K562 (cell line): ENCODE results near the gene TACR1. TPM values are rescaled to one million over a fixed set of nuclear protein-coding genes. Genes with fewer than 3 reads are reported as not detected.

Experiments
- ATAC-seq: fragments of 200-7000 bp; cut with Tn5 transposase; 3 replicates; pipeline ENCODE4 v1.9.1; 2020; ENCODE audit warnings: moderate library complexity
- BruUV-seq: library from RNA; stranded (reverse); fragments of 400-500 nt; replicated peaks from 2 replicates; lab custom pipeline; 2021; lab: Mats Ljungman, UMichigan
- CTCF ChIA-PET: fragments of 300-600 bp; formaldehyde crosslinking; extraction: SDS; loops from one replicate; lab custom pipeline; 2021; ENCODE audit warnings: low intra/inter-chr PET ratio; lab: Yijun Ruan, JAX
- POLR2A ChIA-PET: fragments of 300-600, 350-650 bp; sonication (Branson Sonifier 250); formaldehyde crosslinking; extraction: SDS; loops from one replicate; lab custom pipeline; 2021; ENCODE audit warnings: antibody characterized with exemption, inconsistent platforms; lab: Yijun Ruan, JAX
- DNase-seq, 4 experiments: peaks; one replicate each; pipeline versions ENCODE4 v3.0.0 to v3.0.0-alpha.2; 2011 to 2018; ENCODE audit warnings: low spot score in 3 of 4, mixed read lengths in 3 of 4; ENCODE audit errors: extremely low read depth in 1 of 4
- FAIRE-seq: peaks from 2 replicates; lab custom pipeline; 2011; peaks lifted over from hg19 to GRCh38; lab: Jason Lieb, UNC
- H2AFZ ChIP-seq: 2 replicates; pipeline ENCODE4 v1.6.0; 2011; ENCODE audit warnings: low read depth, low read length, control low read depth, inconsistent platforms
- H3K27ac ChIP-seq: fragments of 200-600 bp; 3 replicates; pipeline ENCODE4 v1.8.0; 2011; ENCODE audit warnings: low read depth, mild to moderate bottlenecking, control low read depth, inconsistent platforms, low read length, moderate library complexity, mixed read lengths; ENCODE audit errors: extremely low read depth
- H3K27me3 ChIP-seq, 2 experiments: fragments of 300-600 bp in 1 of 2; 2 replicates in 1 of 2; 3 replicates in 1 of 2; pipeline versions ENCODE4 v1.6.0 to v1.8.0; 2011; ENCODE audit warnings: inconsistent platforms in 2 of 2, low read length in 2 of 2, mild to moderate bottlenecking in 1 of 2, mixed read lengths in 1 of 2, moderate library complexity in 1 of 2; ENCODE audit not compliant: control insufficient read depth in 2 of 2, insufficient read depth in 2 of 2
- H3K36me3 ChIP-seq: fragments of 300-600 bp; 3 replicates; pipeline ENCODE4 v1.8.0; 2011; ENCODE audit warnings: mild to moderate bottlenecking, low read length, inconsistent platforms; ENCODE audit not compliant: control insufficient read depth, insufficient read depth
- H3K4me1 ChIP-seq, 2 experiments: fragments of 200-600 bp in 1 of 2; replicated peaks in 1 of 2; 2 replicates in 1 of 2; 3 replicates in 1 of 2; pipeline versions ENCODE4 v1.5.1 to v1.8.0; 2011; ENCODE audit warnings: inconsistent platforms in 2 of 2, low read length in 2 of 2, mild to moderate bottlenecking in 1 of 2, mixed read lengths in 1 of 2, moderate library complexity in 1 of 2; ENCODE audit not compliant: control insufficient read depth in 2 of 2, insufficient read depth in 2 of 2
- H3K4me2 ChIP-seq: 2 replicates; pipeline ENCODE4 v1.6.1; 2011; ENCODE audit warnings: low read length, control low read depth, inconsistent platforms, mixed read lengths; ENCODE audit not compliant: insufficient read depth
- H3K4me3 ChIP-seq: fragments of 200-600 bp; sonication (generic), shearing (Covaris generic); 2 replicates; pipeline ENCODE4 v1.5.1; 2016; ENCODE audit warnings: control low read depth, inconsistent platforms
- H3K79me2 ChIP-seq: fragments of 200-600 bp; 3 replicates; pipeline ENCODE4 v1.8.0; 2011; ENCODE audit warnings: low read length, inconsistent platforms; ENCODE audit not compliant: control insufficient read depth, insufficient read depth
- H3K9ac ChIP-seq, 2 experiments: 2 replicates each; pipeline versions ENCODE4 v1.6.0 to v1.6.1; 2011; ENCODE audit warnings: low read depth in 2 of 2, low read length in 2 of 2, control low read depth in 1 of 2, inconsistent platforms in 1 of 2, mild to moderate bottlenecking in 1 of 2, mixed read lengths in 1 of 2; ENCODE audit not compliant: insufficient read depth in 1 of 2
- H3K9me1 ChIP-seq: one replicate; pipeline ENCODE4 v1.6.0; 2011; ENCODE audit warnings: inconsistent platforms, mild to moderate bottlenecking, low read length, moderate library complexity; ENCODE audit not compliant: control insufficient read depth, insufficient read depth
- H3K9me3 ChIP-seq: replicated peaks from 2 replicates; pipeline ENCODE4 v1.5.1; 2011; ENCODE audit warnings: low read depth, low read length, inconsistent platforms; ENCODE audit not compliant: control insufficient read depth, insufficient read depth
- H4K20me1 ChIP-seq: replicated peaks from 2 replicates; pipeline ENCODE4 v1.6.1; 2011; ENCODE audit warnings: low read length, inconsistent platforms, mixed read lengths; ENCODE audit not compliant: control insufficient read depth, insufficient read depth
- ARID1B ChIP-seq: fragments of 450-650 bp; IDR thresholded peaks from 2 replicates; pipeline ENCODE4 v1.6.1; 2016; ENCODE audit warnings: antibody characterized with exemption, mild to moderate bottlenecking, inconsistent platforms
- ATF7 ChIP-seq: fragments of 450-650 bp; IDR thresholded peaks from 2 replicates; pipeline ENCODE4 v1.7.1; 2014; ENCODE audit warnings: mild to moderate bottlenecking, moderate library complexity
- C11orf30 ChIP-seq: fragments of 450-650 bp; IDR thresholded peaks from 2 replicates; pipeline ENCODE4 v1.6.1; 2016; ENCODE audit warnings: low read depth, mild to moderate bottlenecking
- E2F1 ChIP-seq: sonication (generic); formaldehyde crosslinking; IDR thresholded peaks from 2 replicates; pipeline ENCODE4 v1.8.1; 2023; ENCODE audit warnings: mild to moderate bottlenecking, missing genetic modification reagents, moderate library complexity
- E2F6 ChIP-seq, 2 experiments: IDR thresholded peaks; 2 replicates each; pipeline ENCODE4 v1.6.1; 2011; ENCODE audit warnings: borderline replicate concordance in 1 of 2, control low read depth in 1 of 2, low read depth in 1 of 2, low read length in 1 of 2, mild to moderate bottlenecking in 1 of 2, mixed read lengths in 1 of 2, moderate library complexity in 1 of 2; ENCODE audit not compliant: insufficient read depth in 1 of 2, insufficient read length in 1 of 2, poor library complexity in 1 of 2, severe bottlenecking in 1 of 2; ENCODE audit errors: extremely low read depth in 1 of 2
- NFE2L1 ChIP-seq: fragments of 450-650 bp; IDR thresholded peaks from 2 replicates; pipeline ENCODE4 v1.6.1; 2016; ENCODE audit warnings: missing genetic modification characterization, low read depth, mild to moderate bottlenecking, missing compliant biosample characterization, moderate library complexity, borderline replicate concordance
- PML ChIP-seq: IDR thresholded peaks from 2 replicates; pipeline ENCODE4 v1.6.1; 2012; ENCODE audit warnings: low read length, inconsistent platforms
- POLR2H ChIP-seq: IDR thresholded peaks from 2 replicates; pipeline ENCODE4 v1.6.1; 2016; ENCODE audit warnings: missing genetic modification characterization, low read depth, mild to moderate bottlenecking, control low read depth, missing compliant biosample characterization, moderate library complexity
- PRPF4 ChIP-seq: fragments of 200-400 bp; formaldehyde crosslinking; IDR thresholded peaks from one replicate; pipeline ENCODE4 v1.6.1; 2017; ENCODE audit warnings: low read length, low read depth, mild to moderate bottlenecking; ENCODE audit not compliant: insufficient read depth, poor library complexity, severe bottlenecking
- TFAP4 ChIP-seq: sonication (generic); formaldehyde crosslinking; IDR thresholded peaks from 2 replicates; pipeline ENCODE4 v1.8.0; 2022; ENCODE audit warnings: missing genetic modification reagents, mild to moderate bottlenecking, moderate library complexity, borderline replicate concordance
- USF1 ChIP-seq: sonication (generic); formaldehyde crosslinking; IDR thresholded peaks from 2 replicates; pipeline ENCODE4 v1.9.0; 2022; ENCODE audit warnings: mild to moderate bottlenecking, missing genetic modification reagents
- ZNF316 ChIP-seq: fragments of 450-650 bp; IDR thresholded peaks from 2 replicates; pipeline ENCODE4 v1.6.1; 2016
- in situ Hi-C: fragments of 300-500 bp; cut with MboI; formaldehyde crosslinking; loops from 4 replicates; pipeline ENCODE4 v1.15.0; 2018; ENCODE audit warnings: inconsistent platforms, mixed read lengths
- intact Hi-C: fragments of 100-400 bp; cut with micrococcal nuclease; formaldehyde crosslinking; loops from 2 replicates; pipeline ENCODE4 v1.14.2; 2022
- polyA plus RNA-seq, 8 experiments: library from polyadenylated mRNA; depleted of rRNA in 4 of 8; stranded (reverse) in 5 of 8; unstranded in 3 of 8; fragments of >200 nt; fragmentation: Nextera tagmentation in 2 of 8; fragmentation: Illumina TruSeq in 1 of 8; extraction: Ambion mirVana in 2 of 8; extraction: Trizol in 1 of 8; gene quantifications; 2 replicates each; pipeline versions ENCODE4 v1.2.1 to v1.2.3, GENCODE V29; 2011 to 2014; ENCODE audit warnings: inconsistent platforms in 1 of 8, missing spikeins in 1 of 8
- total RNA-seq, 7 experiments: library from RNA; depleted of rRNA in 6 of 7; stranded (reverse); fragments of >200 nt in 6 of 7; fragmentation: Illumina TruSeq in 2 of 7; extraction: Trizol in 2 of 7; gene quantifications; 2 replicates each; pipeline versions ENCODE4 v1.2.1 to v1.2.3, GENCODE V29; 2011 to 2021; ENCODE audit warnings: low replicate concordance in 1 of 7

Gene TACR1
- total and polyA plus RNA-seq, 9 of the 15 experiments (the other 6 are each of a cell fraction or from before 2014, with no cell fraction given), result not detected

GRCh38 chr2:75025633-75026380 is 173.5 kb downstream of the TACR1 start (continued):
- TF ChIP-seq ATF7 (no peak), NFE2L1 (tag) (0 out of 2 replicates have a peak, but pooled peaks have one; percentile 21), ARID1B (no peak), ZNF316 (peak; percentile 41; the same call in 1 of the 2 replicates), PML (no peak), PRPF4 (no peak), E2F1 (CRISPR knock-in tag) (no peak), C11orf30 (peak; percentile 44; the same call in 1 of the 2 replicates), POLR2H (no peak)

GRCh38 chr2:75025216-75025615 is 174.1 kb downstream of the TACR1 start:
- H3K4me3 ChIP-seq, result no peak overlapping the region
- no peaks in the 10 kb centered on the region for H3K9me3 ChIP-seq
- FAIRE-seq (no peak), ATAC-seq (no peak), DNase-seq (no peak)
- H3K36me3 ChIP-seq, result no peaks in the 10 kb centered on the region
- intact Hi-C loops (no loop called here), in situ Hi-C loops (no loop called here)
- no peak overlapping the region for H3K27ac ChIP-seq
- no peak overlapping the region for H3K9ac ChIP-seq
- no peak overlapping the region for H3K4me2 ChIP-seq
- H3K27me3 ChIP-seq, result peaks cover 0 to 8% of the 10 kb centered on the region in 2 experiments; a peak in 3 of 5 replicates
- no peak overlapping the region for H2AFZ ChIP-seq
- H4K20me1 ChIP-seq, result no peaks in the 10 kb centered on the region
- no TSS peak for BruUV-seq
- ChIA-PET POLR2A (no interaction called here), CTCF (interaction anchor here (0.6 kb wide), 1 partner anchor 454 kb away, joined by 3 read pairs; no protein-coding TSS in a partner anchor)
- H3K79me2 ChIP-seq, result no peaks in the 10 kb centered on the region
- H3K9me1 ChIP-seq, result no peaks in the 10 kb centered on the region
- H3K4me1 ChIP-seq, result no peaks in the 10 kb centered on the region
- no peak for TF ChIP-seq E2F6 (IDR thresholded peaks at IDR 0.05; ENCODE audit: borderline replicate concordance in 1 of 2, extremely low read depth in 1 of 2, insufficient read depth in 1 of 2, insufficient read length in 1 of 2, low read depth in 1 of 2, low read length in 1 of 2, poor library complexity in 1 of 2, severe bottlenecking in 1 of 2)
- TF ChIP-seq USF1 (CRISPR knock-in tag), result no peak
- no peak for TF ChIP-seq E2F1 (CRISPR knock-in tag)
- TF ChIP-seq TFAP4, result no peak
